HG03457 (cell line): ENCODE measurements around the gene AMIGO1.
"Not testable (repeated sequence)": the region's sequence is repeated elsewhere in the genome, so short reads cannot be mapped to it uniquely, and the experiment has no call there.

Source experiments
- ATAC-seq: cut with Tn5 transposase; IDR thresholded peaks from one replicate; pipeline ENCODE4 v1.9.1; 2021; ENCODE audit warnings: moderate number of reproducible peaks; ENCODE audit not compliant: unreplicated experiment

The AMIGO1 gene

DNA sequence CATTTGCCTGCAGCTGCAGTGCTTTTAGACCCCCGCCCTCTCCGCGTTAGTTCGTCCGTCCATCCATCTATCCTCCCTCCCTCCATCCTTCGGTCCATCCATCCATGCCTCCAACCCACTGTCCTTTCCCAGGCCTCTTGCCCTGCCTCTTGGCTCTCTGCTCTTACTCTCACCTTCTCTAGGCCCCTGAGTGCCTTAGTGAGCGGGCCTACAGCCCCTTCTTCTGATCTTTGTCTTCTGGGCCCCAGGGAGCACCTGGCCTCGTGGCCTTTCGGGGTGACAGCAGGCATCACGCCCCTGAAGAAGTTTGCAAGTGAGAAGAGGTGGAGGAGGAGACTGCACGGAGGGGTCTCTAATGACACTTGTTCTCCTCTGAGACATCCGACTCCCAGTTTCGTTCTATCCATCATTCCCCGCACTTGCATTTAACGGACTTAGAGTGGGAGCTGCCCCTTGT is 25.0 kb downstream of the AMIGO1 start:
- ATAC-seq, result no peak

GRCh38 chr1:109483672-109484518 is 25.6 kb downstream of the AMIGO1 start, which contains the start of gene ATXN7L2:
Gene ATXN7L2 (plus strand): TSS chr1:109483905. CDS start chr1:109483954, 49 bp downstream.
- ATAC-seq, result peak; percentile 45

DNA sequence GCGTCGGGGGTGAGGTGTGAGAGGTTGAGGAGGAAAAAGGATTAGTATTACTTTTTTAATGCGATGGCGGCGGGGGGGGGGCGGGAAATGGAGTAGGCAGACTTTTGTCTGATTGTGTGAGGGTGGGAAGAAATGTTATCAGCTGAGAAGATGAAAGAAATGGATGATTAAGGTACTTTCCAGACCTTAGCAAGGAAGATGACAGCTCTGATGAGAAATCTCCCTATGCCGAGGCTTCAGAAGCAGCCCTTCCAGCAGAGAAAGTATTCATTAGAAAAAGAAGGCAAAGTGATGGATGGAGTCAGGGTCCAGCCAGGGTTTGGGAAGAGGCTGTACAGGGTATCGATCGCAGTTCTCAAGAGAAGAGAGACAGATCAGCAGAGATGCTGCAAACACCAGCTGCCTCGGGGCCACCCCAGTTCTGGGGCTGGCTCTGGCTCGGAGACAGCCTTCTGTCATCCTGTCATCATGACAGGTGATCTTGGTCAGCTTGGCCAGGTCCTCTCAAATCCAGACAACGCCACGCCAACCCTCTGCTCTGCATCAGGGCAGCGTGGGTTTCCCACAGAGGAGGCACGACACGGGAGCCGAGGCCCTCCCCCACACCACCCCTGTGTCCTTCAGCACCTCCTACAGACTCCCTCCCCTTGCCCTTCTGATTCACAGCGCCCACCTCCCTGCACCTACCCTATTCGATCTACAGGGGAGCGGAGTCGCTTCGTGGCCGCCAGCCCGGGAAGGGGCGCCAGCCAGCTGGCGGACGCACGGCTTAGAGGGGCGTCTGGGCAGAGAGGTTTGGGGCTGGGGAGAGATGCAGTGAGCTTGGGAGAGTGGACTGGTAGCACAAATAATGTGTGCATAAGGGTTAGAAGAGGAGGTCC is 26.5 kb downstream of the AMIGO1 start:
- ATAC-seq, result peak; percentile 23

- ATAC-seq, result no peak
Measured at GRCh38 chr1:109482242-109482641, 27.3 kb downstream of the AMIGO1 start.

- no peak for ATAC-seq
Measured at GRCh38 chr1:109481646-109482045, 27.9 kb downstream of the AMIGO1 start.

DNA sequence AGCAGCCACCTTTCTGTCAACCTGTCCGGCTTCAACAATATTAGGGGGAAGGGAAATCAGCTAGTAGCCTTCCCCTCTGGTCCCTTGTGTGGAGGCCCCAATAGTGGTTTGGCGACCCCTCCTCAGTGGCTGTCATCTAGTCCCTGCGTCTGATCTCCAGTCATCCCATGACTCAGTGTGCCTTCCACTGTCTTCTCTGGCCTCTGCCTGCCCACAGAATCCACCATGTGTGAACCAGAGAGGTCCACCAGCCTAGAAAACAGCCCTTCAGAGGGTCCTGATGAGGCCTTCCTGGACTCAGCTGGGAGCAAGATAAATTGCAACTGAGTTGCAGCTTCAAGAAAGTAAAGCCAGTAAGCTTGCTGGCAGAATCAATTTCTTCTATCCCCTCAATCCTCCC is 29.6 kb downstream of the AMIGO1 start:
- no peak for ATAC-seq

DNA sequence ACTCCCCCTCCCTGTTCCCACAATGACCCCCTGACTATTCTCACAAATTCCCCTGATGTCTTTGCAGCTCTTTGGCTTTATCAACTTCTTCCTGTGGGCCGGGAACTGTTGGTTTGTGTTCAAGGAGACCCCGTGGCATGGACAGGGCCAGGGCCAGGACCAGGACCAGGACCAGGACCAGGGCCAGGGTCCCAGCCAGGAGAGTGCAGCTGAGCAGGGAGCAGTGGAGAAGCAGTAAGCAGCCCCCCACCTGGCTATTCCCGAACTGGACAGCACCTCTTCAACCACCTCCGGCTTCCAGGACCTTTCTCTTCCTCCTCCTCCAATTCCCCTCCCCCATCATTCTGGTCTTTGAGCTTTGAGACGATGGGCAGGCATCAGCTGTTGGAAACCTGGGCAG is 30.2 kb downstream of the AMIGO1 start:
- ATAC-seq, result no peak

DNA sequence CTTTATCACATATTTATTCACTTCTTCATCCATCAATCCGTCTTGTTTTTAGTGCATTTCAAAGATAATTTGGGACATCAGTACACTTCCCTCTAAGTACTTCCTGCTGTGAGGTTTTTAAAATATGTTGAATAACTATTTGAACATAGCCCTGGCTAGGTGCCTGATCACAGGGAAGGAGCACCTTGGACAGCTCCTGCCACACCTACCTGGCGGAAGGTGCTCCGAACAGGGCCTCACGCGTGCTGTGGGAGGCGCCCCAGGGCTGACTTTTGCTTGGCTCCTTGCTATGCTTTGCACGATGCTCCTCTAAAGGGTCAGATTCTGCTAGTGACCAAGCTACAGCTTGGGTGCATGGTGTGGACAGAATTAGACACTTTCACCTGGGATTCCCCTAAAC is 30.7 kb downstream of the AMIGO1 start:
- no peak for ATAC-seq

- ATAC-seq, result no peak
Measured at GRCh38 chr1:109477821-109478220, 31.7 kb downstream of the AMIGO1 start.

DNA sequence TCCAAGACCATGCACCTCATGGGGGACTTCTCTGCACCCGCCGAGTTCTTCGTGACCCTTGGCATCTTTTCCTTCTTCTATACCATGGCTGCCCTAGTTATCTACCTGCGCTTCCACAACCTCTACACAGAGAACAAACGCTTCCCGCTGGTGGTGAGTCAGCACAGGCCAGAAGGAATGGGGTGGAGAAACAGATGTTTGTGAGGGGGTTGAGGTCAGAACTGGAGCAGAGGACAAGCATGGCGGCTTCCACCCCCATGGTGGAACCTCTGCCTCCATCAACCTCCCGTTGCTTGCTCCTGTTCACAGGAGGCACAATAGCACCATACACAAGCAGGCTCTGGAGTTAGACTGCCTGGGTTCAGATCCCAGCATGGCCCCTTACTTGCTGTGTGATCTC is 32.7 kb downstream of the AMIGO1 start:
- no peak for ATAC-seq

- no peak for ATAC-seq
Measured at GRCh38 chr1:109475261-109475660, 34.3 kb downstream of the AMIGO1 start.

- no peak for ATAC-seq
Measured at GRCh38 chr1:109474697-109475096, 34.8 kb downstream of the AMIGO1 start.

DNA sequence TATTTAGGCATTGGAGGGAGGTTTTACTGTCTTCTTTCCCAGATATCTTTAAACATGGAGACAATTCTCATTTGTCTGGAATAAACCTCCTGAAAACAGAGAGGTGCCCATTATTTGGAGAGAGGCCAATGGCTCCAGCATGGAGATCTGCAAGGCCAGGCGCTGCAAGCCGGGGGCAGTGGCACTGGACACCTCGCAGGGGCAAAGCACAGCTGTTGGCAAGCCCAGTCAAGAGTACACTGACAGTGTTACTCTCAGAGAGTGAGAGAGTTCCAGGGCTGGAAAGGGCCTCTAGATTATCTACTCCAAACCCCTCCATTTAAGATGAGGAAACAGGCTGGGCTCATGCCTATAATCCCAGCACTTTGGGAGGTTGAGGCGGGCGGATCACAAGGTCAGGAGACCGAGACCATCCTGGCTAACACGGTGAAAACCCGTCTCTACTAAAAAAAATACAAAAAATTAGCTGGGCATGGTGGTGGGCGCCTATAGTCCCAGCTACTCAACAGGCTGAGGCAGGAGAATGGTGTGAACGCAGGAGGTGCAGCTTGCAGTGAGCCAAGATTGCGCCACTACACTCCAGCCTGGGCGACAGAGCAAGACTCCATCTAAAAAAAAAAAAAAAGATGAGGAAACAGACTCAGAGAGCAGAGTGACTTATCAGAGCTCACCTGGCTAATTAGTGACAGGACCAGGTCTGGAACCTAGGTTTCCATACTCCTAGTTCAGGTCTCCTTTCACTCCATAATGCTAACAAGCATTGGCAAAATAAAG is 36.1 kb downstream of the AMIGO1 start:
- ATAC-seq, result not testable (repeated sequence)

GRCh38 chr1:109472779-109473178 is 36.7 kb downstream of the AMIGO1 start:
- no peak for ATAC-seq

DNA sequence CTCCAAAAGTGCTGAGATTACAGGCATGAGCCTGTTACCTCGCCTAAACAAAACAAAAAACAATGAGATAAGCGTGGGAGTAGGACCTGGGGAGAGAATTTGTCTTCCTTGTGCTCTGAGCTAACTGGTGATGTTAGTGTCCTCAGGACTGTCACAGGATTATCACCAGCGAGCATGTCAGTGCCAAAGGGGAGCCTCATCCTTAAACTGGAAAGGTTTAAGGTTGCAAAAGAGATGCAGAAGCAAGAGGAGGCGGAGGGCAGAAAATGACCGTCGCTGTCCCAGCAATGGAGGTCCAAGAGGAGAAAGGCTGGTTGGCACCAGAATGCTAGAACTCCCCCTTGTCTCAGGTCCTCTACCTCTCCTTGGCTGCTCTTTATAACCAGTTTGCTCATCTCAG is 39.3 kb downstream of the AMIGO1 start:
- ATAC-seq, result no peak

DNA sequence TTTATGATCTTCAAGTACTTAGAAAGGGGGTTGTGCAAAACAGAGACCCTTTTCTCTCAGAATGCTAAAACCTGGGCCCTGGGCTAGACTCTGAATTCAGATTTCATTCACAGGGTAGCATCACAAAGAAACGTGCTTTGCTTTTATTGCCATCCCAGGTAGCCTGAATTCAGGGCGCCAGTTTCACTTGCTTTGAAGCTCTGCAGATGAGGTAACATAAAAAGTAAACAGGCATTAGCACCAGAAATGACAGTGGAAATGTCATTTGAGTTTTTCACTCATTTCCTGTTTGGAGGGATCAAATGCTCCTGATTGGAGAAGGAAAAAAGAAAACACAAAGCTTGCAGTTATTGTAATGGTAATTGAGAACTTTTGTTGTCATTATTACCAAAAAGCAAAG is 40.6 kb downstream of the AMIGO1 start:
- ATAC-seq, result no peak

DNA sequence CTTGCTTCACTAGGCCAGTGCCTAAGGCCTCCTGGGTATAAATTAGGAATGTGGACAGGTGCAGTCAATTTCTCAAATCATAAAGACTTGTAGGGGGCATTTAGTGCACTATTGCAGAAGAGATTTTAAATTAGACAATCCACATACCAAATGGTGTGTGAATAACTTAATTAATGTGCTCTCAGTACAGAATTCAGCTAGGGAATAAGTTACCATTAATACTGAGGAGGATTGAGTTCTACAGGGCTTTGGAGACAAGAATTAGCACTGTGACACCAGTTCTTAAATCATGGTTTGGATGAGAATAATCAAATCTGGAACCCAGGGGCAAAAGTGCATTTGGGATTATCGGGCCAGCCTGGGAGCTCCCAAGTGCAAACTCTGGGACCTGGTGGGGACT is 41.5 kb downstream of the AMIGO1 start:
- ATAC-seq, result no peak

- ATAC-seq, result no peak
Measured at GRCh38 chr1:109467301-109467777, 42.2 kb downstream of the AMIGO1 start.

DNA sequence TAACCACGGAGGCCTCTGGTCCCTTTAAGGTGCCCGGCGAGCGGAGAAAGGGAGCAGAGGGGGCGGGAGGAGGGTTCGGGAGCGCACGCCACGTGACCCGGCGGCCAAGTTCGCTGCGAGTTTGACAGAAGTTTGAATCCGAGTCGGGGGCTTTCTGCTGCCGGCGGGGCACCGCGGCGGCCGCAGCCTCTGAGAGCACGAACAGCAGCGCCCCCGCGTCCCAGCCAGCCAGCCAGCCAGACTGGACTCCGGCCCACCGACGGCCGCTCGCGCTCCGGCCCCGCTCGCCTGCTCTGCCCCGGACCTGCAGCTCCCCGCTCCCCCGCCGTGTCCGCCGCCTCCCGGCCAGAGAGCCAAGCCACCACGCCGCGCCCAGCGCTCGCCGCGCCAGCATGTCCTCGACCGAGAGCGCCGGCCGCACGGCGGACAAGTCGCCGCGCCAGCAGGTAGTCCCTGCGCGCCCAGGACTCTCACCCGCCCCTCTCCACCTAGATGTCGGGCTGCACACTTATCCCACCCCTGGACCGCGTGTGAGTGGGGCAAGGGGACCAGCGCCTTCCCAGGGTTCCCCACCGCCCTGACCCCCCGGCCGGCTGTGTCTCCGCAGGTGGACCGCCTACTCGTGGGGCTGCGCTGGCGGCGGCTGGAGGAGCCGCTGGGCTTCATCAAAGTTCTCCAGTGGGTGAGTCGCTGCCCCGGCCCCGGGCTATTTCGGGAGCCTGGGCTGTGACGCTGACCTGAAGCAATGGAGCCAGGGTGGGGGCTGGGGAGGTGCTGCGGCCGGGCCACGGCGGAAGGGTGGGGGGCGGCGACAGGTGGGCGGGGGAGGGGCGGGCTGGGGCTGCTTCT is 42.9 kb downstream of the AMIGO1 start, which contains the start of gene SYPL2:
Gene SYPL2, plus strand, starts transcription at position 95 of the 849 bp plus-strand sequence. Its CDS starts 298 bp downstream, at position 393.
- ATAC-seq, result no peak

DNA sequence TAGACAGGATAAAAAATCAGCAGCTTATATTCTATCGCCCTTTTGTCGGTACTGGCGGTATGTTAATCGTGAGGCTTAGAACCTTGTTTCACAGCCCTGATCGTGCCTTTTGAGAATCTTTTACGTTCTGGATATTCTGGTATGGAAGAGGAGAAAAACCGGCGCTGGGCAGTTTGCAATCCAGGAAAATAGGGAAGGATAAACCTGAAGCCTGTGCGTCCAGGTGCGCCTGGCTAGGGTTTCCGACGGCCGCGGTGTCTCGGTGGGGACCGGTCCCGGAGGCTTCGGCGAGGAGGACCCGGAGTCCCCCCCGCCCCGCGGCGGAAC is 43.4 kb downstream of the AMIGO1 start:
- ATAC-seq, result no peak
